K562 (cell line): ENCODE measurements around the gene WASHC2C. TPM values are rescaled to one million over a fixed set of nuclear protein-coding genes. Genes with fewer than 3 reads are reported as not detected.
"Not testable (repeated sequence)": the region's sequence is repeated elsewhere in the genome, so short reads cannot be mapped to it uniquely, and the experiment has no call there.

Source experiments
- ATAC-seq: fragments of 200-7000 bp; cut with Tn5 transposase; 3 replicates; pipeline ENCODE4 v1.9.1; 2020; ENCODE audit warnings: moderate library complexity
- BruUV-seq: library from RNA; stranded (reverse); fragments of 400-500 nt; replicated peaks from 2 replicates; lab custom pipeline; 2021; lab: Mats Ljungman, UMichigan
- CTCF ChIA-PET: fragments of 300-600 bp; formaldehyde crosslinking; extraction: SDS; loops from one replicate; lab custom pipeline; 2021; ENCODE audit warnings: low intra/inter-chr PET ratio; lab: Yijun Ruan, JAX
- POLR2A ChIA-PET: fragments of 300-600, 350-650 bp; sonication (Branson Sonifier 250); formaldehyde crosslinking; extraction: SDS; loops from one replicate; lab custom pipeline; 2021; ENCODE audit warnings: antibody characterized with exemption, inconsistent platforms; lab: Yijun Ruan, JAX
- DNase-seq, 4 experiments: peaks; one replicate each; pipeline versions ENCODE4 v3.0.0 to v3.0.0-alpha.2; 2011 to 2018; ENCODE audit warnings: low spot score in 3 of 4, mixed read lengths in 3 of 4; ENCODE audit errors: extremely low read depth in 1 of 4
- FAIRE-seq: peaks from 2 replicates; lab custom pipeline; 2011; peaks lifted over from hg19 to GRCh38; lab: Jason Lieb, UNC
- H2AFZ ChIP-seq: 2 replicates; pipeline ENCODE4 v1.6.0; 2011; ENCODE audit warnings: low read depth, low read length, control low read depth, inconsistent platforms
- H3K27ac ChIP-seq: fragments of 200-600 bp; 3 replicates; pipeline ENCODE4 v1.8.0; 2011; ENCODE audit warnings: low read depth, mild to moderate bottlenecking, control low read depth, inconsistent platforms, low read length, moderate library complexity, mixed read lengths; ENCODE audit errors: extremely low read depth
- H3K27me3 ChIP-seq, 2 experiments: fragments of 300-600 bp in 1 of 2; 2 replicates in 1 of 2; 3 replicates in 1 of 2; pipeline versions ENCODE4 v1.6.0 to v1.8.0; 2011; ENCODE audit warnings: inconsistent platforms in 2 of 2, low read length in 2 of 2, mild to moderate bottlenecking in 1 of 2, mixed read lengths in 1 of 2, moderate library complexity in 1 of 2; ENCODE audit not compliant: control insufficient read depth in 2 of 2, insufficient read depth in 2 of 2
- H3K36me3 ChIP-seq: fragments of 300-600 bp; 3 replicates; pipeline ENCODE4 v1.8.0; 2011; ENCODE audit warnings: mild to moderate bottlenecking, low read length, inconsistent platforms; ENCODE audit not compliant: control insufficient read depth, insufficient read depth
- H3K4me1 ChIP-seq, 2 experiments: fragments of 200-600 bp in 1 of 2; replicated peaks in 1 of 2; 2 replicates in 1 of 2; 3 replicates in 1 of 2; pipeline versions ENCODE4 v1.5.1 to v1.8.0; 2011; ENCODE audit warnings: inconsistent platforms in 2 of 2, low read length in 2 of 2, mild to moderate bottlenecking in 1 of 2, mixed read lengths in 1 of 2, moderate library complexity in 1 of 2; ENCODE audit not compliant: control insufficient read depth in 2 of 2, insufficient read depth in 2 of 2
- H3K4me2 ChIP-seq: 2 replicates; pipeline ENCODE4 v1.6.1; 2011; ENCODE audit warnings: low read length, control low read depth, inconsistent platforms, mixed read lengths; ENCODE audit not compliant: insufficient read depth
- H3K4me3 ChIP-seq: fragments of 200-600 bp; sonication (generic), shearing (Covaris generic); 2 replicates; pipeline ENCODE4 v1.5.1; 2016; ENCODE audit warnings: control low read depth, inconsistent platforms
- H3K79me2 ChIP-seq: fragments of 200-600 bp; 3 replicates; pipeline ENCODE4 v1.8.0; 2011; ENCODE audit warnings: low read length, inconsistent platforms; ENCODE audit not compliant: control insufficient read depth, insufficient read depth
- H3K9ac ChIP-seq, 2 experiments: 2 replicates each; pipeline versions ENCODE4 v1.6.0 to v1.6.1; 2011; ENCODE audit warnings: low read depth in 2 of 2, low read length in 2 of 2, control low read depth in 1 of 2, inconsistent platforms in 1 of 2, mild to moderate bottlenecking in 1 of 2, mixed read lengths in 1 of 2; ENCODE audit not compliant: insufficient read depth in 1 of 2
- H3K9me1 ChIP-seq: one replicate; pipeline ENCODE4 v1.6.0; 2011; ENCODE audit warnings: inconsistent platforms, mild to moderate bottlenecking, low read length, moderate library complexity; ENCODE audit not compliant: control insufficient read depth, insufficient read depth
- H3K9me3 ChIP-seq: replicated peaks from 2 replicates; pipeline ENCODE4 v1.5.1; 2011; ENCODE audit warnings: low read depth, low read length, inconsistent platforms; ENCODE audit not compliant: control insufficient read depth, insufficient read depth
- H4K20me1 ChIP-seq: replicated peaks from 2 replicates; pipeline ENCODE4 v1.6.1; 2011; ENCODE audit warnings: low read length, inconsistent platforms, mixed read lengths; ENCODE audit not compliant: control insufficient read depth, insufficient read depth
- MAFG ChIP-seq: fragments of 450-650 bp; conservative IDR thresholded peaks from 2 replicates; pipeline ENCODE4 v1.6.1; 2016; ENCODE audit warnings: missing genetic modification characterization, missing compliant biosample characterization
- ZNF316 ChIP-seq: fragments of 450-650 bp; IDR thresholded peaks from 2 replicates; pipeline ENCODE4 v1.6.1; 2016
- WGBS: fragments of 100-300 bp; shearing (Covaris generic); methylation state at CpG from one replicate; pipeline ENCODE4 v1.1.6; 2016; ENCODE audit warnings: low coverage, mixed read lengths; ENCODE audit not compliant: insufficient coverage; ENCODE audit errors: missing lambda C conversion rate; 5-methylcytosine and 5-hydroxymethylcytosine counted together
- in situ Hi-C: fragments of 300-500 bp; cut with MboI; formaldehyde crosslinking; loops from 4 replicates; pipeline ENCODE4 v1.15.0; 2018; ENCODE audit warnings: inconsistent platforms, mixed read lengths
- intact Hi-C: fragments of 100-400 bp; cut with micrococcal nuclease; formaldehyde crosslinking; loops from 2 replicates; pipeline ENCODE4 v1.14.2; 2022
- polyA plus RNA-seq, 8 experiments: library from polyadenylated mRNA; depleted of rRNA in 4 of 8; stranded (reverse) in 5 of 8; unstranded in 3 of 8; fragments of >200 nt; fragmentation: Nextera tagmentation in 2 of 8; fragmentation: Illumina TruSeq in 1 of 8; extraction: Ambion mirVana in 2 of 8; extraction: Trizol in 1 of 8; gene quantifications; 2 replicates each; pipeline versions ENCODE4 v1.2.1 to v1.2.3, GENCODE V29; 2011 to 2014; ENCODE audit warnings: inconsistent platforms in 1 of 8, missing spikeins in 1 of 8
- total RNA-seq, 7 experiments: library from RNA; depleted of rRNA in 6 of 7; stranded (reverse); fragments of >200 nt in 6 of 7; fragmentation: Illumina TruSeq in 2 of 7; extraction: Trizol in 2 of 7; gene quantifications; 2 replicates each; pipeline versions ENCODE4 v1.2.1 to v1.2.3, GENCODE V29; 2011 to 2021; ENCODE audit warnings: low replicate concordance in 1 of 7

Gene WASHC2C
- total and polyA plus RNA-seq, 9 of the 15 experiments (the other 6 are each of a cell fraction or from before 2014, with no cell fraction given): 3.2 to 37.7 (median 24.1) TPM

GRCh38 chr10:45717053-45717452, 10.0 kb upstream of the WASHC2C start:
- H3K4me3 ChIP-seq, H4K20me1 ChIP-seq, ATAC-seq, POLR2A ChIA-PET, H3K36me3 ChIP-seq, H3K4me2 ChIP-seq, H3K79me2 ChIP-seq, BruUV-seq, FAIRE-seq, intact Hi-C loops, H2AFZ ChIP-seq, H3K9me3 ChIP-seq, H3K9me1 ChIP-seq, CTCF ChIA-PET, H3K9ac ChIP-seq, H3K27me3 ChIP-seq, H3K4me1 ChIP-seq, H3K27ac ChIP-seq, DNase-seq: not testable (repeated sequence)
- 19% methylated on average over 3 of the region's 3 CpGs for WGBS
- in situ Hi-C loops: loop anchor here (10.0 kb wide), 1 partner anchor 52 kb away; no protein-coding TSS in a partner anchor
- 0 out of 2 replicates have a peak, but pooled peaks have one; percentile 6 for TF ChIP-seq MAFG (tag)
- TF ChIP-seq ZNF316: peak; percentile 20; the same call in 1 of the 2 replicates

GRCh38 chr10:45717642-45718041, 9.4 kb upstream of the WASHC2C start:
- H3K79me2 ChIP-seq, H3K4me1 ChIP-seq, H3K9ac ChIP-seq, H3K9me3 ChIP-seq, DNase-seq, intact Hi-C loops, H3K4me3 ChIP-seq, BruUV-seq, H3K36me3 ChIP-seq, H3K27ac ChIP-seq, H4K20me1 ChIP-seq, CTCF ChIA-PET, H3K27me3 ChIP-seq, H3K9me1 ChIP-seq, FAIRE-seq, H2AFZ ChIP-seq, H3K4me2 ChIP-seq, POLR2A ChIA-PET, ATAC-seq: not testable (repeated sequence)
- 24% methylated on average over 1 of the region's 1 CpG for WGBS
- in situ Hi-C loops: loop anchor here (10.0 kb wide), 1 partner anchor 53 kb away; no protein-coding TSS in a partner anchor

DNA sequence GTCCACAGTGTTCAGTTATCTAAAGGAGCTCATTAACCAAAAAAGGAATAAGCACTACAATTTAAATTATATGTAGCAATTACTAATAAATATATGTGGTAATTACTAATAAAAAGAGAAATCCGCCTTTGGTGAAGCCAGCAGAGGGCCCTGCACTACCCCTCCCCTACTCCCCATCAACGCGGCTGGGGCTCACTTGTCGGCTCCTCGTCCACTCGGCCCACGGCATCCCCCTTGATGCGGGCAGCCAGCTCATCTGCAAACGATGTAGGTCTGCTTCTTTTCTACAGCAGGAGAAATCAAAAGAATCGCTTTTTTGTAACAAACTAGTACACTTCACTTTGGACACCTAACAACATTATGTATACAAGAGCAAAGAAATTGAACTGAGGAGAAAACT, 5.6 kb upstream of the WASHC2C start:
- H4K20me1 ChIP-seq, H3K4me1 ChIP-seq, H3K9me1 ChIP-seq, H3K27me3 ChIP-seq, intact Hi-C loops, BruUV-seq, H3K4me2 ChIP-seq, H2AFZ ChIP-seq, H3K27ac ChIP-seq, ATAC-seq, H3K9ac ChIP-seq, H3K36me3 ChIP-seq, DNase-seq, H3K9me3 ChIP-seq, H3K79me2 ChIP-seq, FAIRE-seq, H3K4me3 ChIP-seq, CTCF ChIA-PET: not testable (repeated sequence)
- in situ Hi-C loops: loop anchor here (10.0 kb wide), 1 partner anchor 257 kb away; no protein-coding TSS in a partner anchor
- WGBS: 30% methylated on average over 9 of the region's 10 CpGs
- POLR2A ChIA-PET: interaction anchor here (1.1 kb wide), 1 partner anchor 161 kb away, joined by 3 read pairs; no protein-coding TSS in a partner anchor
